HAP-1 (cell line): ENCODE results near the gene CCDC60.

Experiments
- DNase-seq, 2 experiments: peaks; one replicate each; pipeline ENCODE4 v3.0.0-alpha.2; 2016 to 2020; ENCODE audit warnings: low spot score in 2 of 2
- H3K27me3 ChIP-seq: fragments of 250-450 bp; sonication (Bioruptor Pico); 2 replicates; pipeline ENCODE4 v1.5.1; 2020; ENCODE audit warnings: low read depth, mild to moderate bottlenecking, moderate library complexity
- H3K36me3 ChIP-seq: fragments of 250-450 bp; sonication (Bioruptor Pico); replicated peaks from 2 replicates; pipeline ENCODE4 v1.5.1; 2020; ENCODE audit warnings: mild to moderate bottlenecking
- H3K4me1 ChIP-seq: fragments of 250-450 bp; sonication (Bioruptor Pico); 2 replicates; pipeline ENCODE4 v1.5.1; 2020; ENCODE audit warnings: mild to moderate bottlenecking
- H3K4me3 ChIP-seq: fragments of 250-450 bp; sonication (Bioruptor Pico); 2 replicates; pipeline ENCODE4 v1.5.1; 2020; ENCODE audit warnings: mild to moderate bottlenecking, moderate library complexity
- H3K9me3 ChIP-seq: fragments of 250-450 bp; sonication (Bioruptor Pico); 2 replicates; pipeline ENCODE4 v1.5.1; 2020; ENCODE audit warnings: mild to moderate bottlenecking, moderate library complexity
- in situ Hi-C: fragments of 300-500 bp; cut with MboI; formaldehyde crosslinking; loops from 3 replicates; pipeline ENCODE4 v1.14.3; 2020; ENCODE audit warnings: low sequenced_read_pairs, inconsistent platforms, mixed read lengths

The CCDC60 gene

GRCh38 chr12:119383206-119383605 lies 48.7 kb downstream of the CCDC60 start:
- Histone ChIP-seq H3K9me3 (no peaks in the 10 kb centered on the region), H3K36me3 (no peaks in the 10 kb centered on the region), H3K4me3 (no peak overlapping the region), H3K4me1 (no peaks in the 10 kb centered on the region), H3K27me3 (no peaks in the 10 kb centered on the region)
- DNase-seq: no peak
- in situ Hi-C loops: no loop called here

- Histone ChIP-seq H3K4me3 (no peak overlapping the region), H3K9me3 (no peaks in the 10 kb centered on the region), H3K4me1 (no peaks in the 10 kb centered on the region), H3K36me3 (no peaks in the 10 kb centered on the region), H3K27me3 (no peaks in the 10 kb centered on the region)
- in situ Hi-C loops: no loop called here
- DNase-seq: no peak
Observed at GRCh38 chr12:119384340-119384739, 49.8 kb downstream of the CCDC60 start.

DNA sequence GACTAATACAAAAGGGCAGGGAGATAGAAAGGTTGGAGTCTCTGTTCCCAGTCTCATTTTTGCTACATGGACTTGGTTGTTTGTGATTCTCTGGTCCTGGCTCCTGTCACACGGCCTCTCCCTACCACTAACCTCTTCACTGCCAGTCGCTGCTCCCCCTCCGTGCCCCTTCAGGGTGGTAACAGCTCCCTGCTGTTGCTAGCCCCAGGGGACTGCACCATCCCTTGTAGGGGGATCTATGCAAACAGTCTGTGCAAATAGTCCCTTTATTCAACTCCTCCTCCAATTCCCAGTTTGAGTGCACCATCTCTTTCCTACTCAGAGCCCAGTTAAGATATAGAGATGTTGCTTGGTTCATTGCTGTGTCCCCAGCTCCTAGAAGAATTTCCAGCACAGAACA lies 51.1 kb downstream of the CCDC60 start:
- no peaks in the 10 kb centered on the region for H3K4me1 ChIP-seq
- no peaks in the 10 kb centered on the region for H3K36me3 ChIP-seq
- no peak overlapping the region for H3K4me3 ChIP-seq
- no peak for DNase-seq
- no peaks in the 10 kb centered on the region for H3K27me3 ChIP-seq
- in situ Hi-C loops: no loop called here
- no peaks in the 10 kb centered on the region for H3K9me3 ChIP-seq

- in situ Hi-C loops: no loop called here
- H3K9me3 ChIP-seq: no peaks in the 10 kb centered on the region
Observed at GRCh38 chr12:119389687-119390086, 55.2 kb downstream of the CCDC60 start.

GRCh38 chr12:119391673-119392072 lies 57.1 kb downstream of the CCDC60 start:
- Histone ChIP-seq H3K36me3 (no peaks in the 10 kb centered on the region), H3K4me3 (no peak overlapping the region), H3K9me3 (no peaks in the 10 kb centered on the region), H3K4me1 (no peaks in the 10 kb centered on the region), H3K27me3 (no peaks in the 10 kb centered on the region)
- in situ Hi-C loops: no loop called here
- no peak for DNase-seq

More at GRCh38 chr12:119389687-119390086, 55.2 kb downstream of the CCDC60 start:
- Histone ChIP-seq H3K4me1 (no peaks in the 10 kb centered on the region), H3K27me3 (no peaks in the 10 kb centered on the region), H3K4me3 (no peak overlapping the region), H3K36me3 (no peaks in the 10 kb centered on the region)
- DNase-seq: no peak

DNA sequence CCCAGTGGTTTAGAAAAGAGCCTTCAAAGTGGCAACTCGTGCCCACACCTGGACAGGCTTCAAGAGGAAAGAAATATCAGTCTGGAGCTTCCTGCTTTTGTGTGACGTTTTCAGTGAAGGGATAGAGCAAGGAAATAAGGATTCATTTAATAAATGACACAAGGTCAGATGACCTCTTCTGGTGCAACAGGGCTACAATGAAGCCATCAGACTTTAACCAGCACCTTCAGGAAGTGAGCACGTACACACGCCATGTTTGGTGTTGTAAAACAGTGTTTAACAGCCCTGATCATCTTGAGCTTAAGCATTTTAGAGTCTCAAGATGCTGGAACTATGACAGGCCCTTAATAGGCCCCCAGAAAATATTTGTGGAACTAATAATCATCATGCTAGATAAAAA lies 59.1 kb downstream of the CCDC60 start:
- H3K36me3 ChIP-seq: no peaks in the 10 kb centered on the region
- no peaks in the 10 kb centered on the region for H3K4me1 ChIP-seq
- H3K27me3 ChIP-seq: no peaks in the 10 kb centered on the region
- H3K9me3 ChIP-seq: no peaks in the 10 kb centered on the region; the same call in 1 of the 2 replicates
- no peak for DNase-seq
- in situ Hi-C loops: no loop called here
- no peak overlapping the region for H3K4me3 ChIP-seq

DNA sequence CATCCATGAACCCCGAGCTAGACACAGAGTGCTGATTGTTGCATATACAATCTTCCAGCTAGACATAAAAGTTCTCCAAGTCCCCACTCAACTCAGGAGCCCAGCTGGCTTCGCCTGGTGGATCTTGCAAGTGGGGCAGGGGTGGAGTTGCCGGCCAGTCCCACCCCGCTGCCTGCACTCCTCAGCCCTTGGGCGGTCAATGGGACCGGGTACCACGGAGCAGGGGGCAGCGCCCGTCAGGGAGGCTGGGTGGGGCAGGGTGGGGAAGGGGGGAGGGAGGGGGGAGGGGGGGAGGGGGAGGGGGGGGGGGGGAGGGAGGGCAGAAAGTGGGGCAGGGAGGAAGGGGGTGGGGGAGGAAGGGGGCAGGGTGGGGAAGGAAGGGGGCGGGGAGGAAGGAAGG lies 63.0 kb downstream of the CCDC60 start:
- H3K4me3 ChIP-seq: no peak overlapping the region
- DNase-seq: no peak
- H3K36me3 ChIP-seq: no peaks in the 10 kb centered on the region
- in situ Hi-C loops: no loop called here
- no peaks in the 10 kb centered on the region for H3K27me3 ChIP-seq
- no peaks in the 10 kb centered on the region for H3K4me1 ChIP-seq
- no peaks in the 10 kb centered on the region; the same call in 1 of the 2 replicates for H3K9me3 ChIP-seq

DNA sequence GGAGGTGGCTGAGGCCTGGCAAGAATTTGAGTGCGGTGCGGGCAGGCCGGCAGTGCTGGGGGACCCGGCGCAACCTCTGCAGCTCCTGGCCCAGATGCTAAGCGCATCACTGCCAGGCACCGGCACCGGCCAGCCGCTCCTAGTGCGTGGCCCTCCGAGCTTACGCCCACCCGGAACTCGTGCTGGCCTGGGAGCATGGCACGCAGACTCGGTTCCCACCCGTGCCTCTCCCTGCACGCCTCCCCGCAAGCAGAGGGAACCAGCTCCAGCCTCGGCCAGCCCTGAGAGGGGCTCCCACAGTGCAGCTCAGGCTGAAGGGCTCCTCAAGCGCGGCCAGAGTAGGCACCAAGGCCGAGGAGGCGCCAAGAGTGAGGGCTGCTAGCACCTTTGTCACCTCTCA lies 63.7 kb downstream of the CCDC60 start:
- Histone ChIP-seq H3K36me3 (no peaks in the 10 kb centered on the region), H3K9me3 (no peaks in the 10 kb centered on the region; the same call in 1 of the 2 replicates), H3K4me1 (no peaks in the 10 kb centered on the region), H3K27me3 (no peaks in the 10 kb centered on the region), H3K4me3 (no peak overlapping the region)
- in situ Hi-C loops: no loop called here
- no peak for DNase-seq

- no peaks in the 10 kb centered on the region for H3K27me3 ChIP-seq
- no peak for DNase-seq
- no peaks in the 10 kb centered on the region for H3K4me1 ChIP-seq
- in situ Hi-C loops: no loop called here
- H3K36me3 ChIP-seq: no peaks in the 10 kb centered on the region
- H3K9me3 ChIP-seq: no peaks in the 10 kb centered on the region; the same call in 1 of the 2 replicates
- no peak overlapping the region for H3K4me3 ChIP-seq
Observed at GRCh38 chr12:119399301-119399700, 64.8 kb downstream of the CCDC60 start.

DNA sequence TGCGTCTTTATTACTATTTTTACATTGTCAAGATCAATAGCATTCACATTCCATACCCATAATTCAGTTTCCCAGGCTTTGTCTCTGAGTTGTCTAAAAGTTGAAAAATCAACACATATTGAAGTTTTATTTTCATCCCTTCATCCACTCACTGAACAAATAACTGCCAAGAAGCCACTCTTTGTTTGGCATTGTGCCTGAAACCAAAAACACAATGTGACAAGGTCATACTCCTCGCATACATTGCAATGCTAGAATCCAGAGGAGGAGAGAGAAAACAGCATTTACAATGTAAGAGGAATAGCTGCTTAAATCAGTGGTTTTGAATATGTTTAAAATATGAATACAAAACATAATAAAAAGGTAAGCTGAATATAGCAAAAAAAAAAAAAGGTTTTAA lies 71.8 kb downstream of the CCDC60 start:
- H3K27me3 ChIP-seq: no peaks in the 10 kb centered on the region
- no peak for DNase-seq
- no peaks in the 10 kb centered on the region for H3K4me1 ChIP-seq
- in situ Hi-C loops: loop anchor here (25.0 kb wide), 1 partner anchor 994 kb away; no protein-coding TSS in a partner anchor
- no peaks in the 10 kb centered on the region for H3K36me3 ChIP-seq
- no peak overlapping the region for H3K4me3 ChIP-seq
- no peaks in the 10 kb centered on the region for H3K9me3 ChIP-seq

GRCh38 chr12:119406811-119407210 lies 72.3 kb downstream of the CCDC60 start:
- Histone ChIP-seq H3K4me3 (no peak overlapping the region), H3K9me3 (no peaks in the 10 kb centered on the region), H3K27me3 (no peaks in the 10 kb centered on the region), H3K4me1 (no peaks in the 10 kb centered on the region), H3K36me3 (no peaks in the 10 kb centered on the region)
- DNase-seq: no peak
- in situ Hi-C loops: loop anchor here (25.0 kb wide), 1 partner anchor 995 kb away; no protein-coding TSS in a partner anchor

DNA sequence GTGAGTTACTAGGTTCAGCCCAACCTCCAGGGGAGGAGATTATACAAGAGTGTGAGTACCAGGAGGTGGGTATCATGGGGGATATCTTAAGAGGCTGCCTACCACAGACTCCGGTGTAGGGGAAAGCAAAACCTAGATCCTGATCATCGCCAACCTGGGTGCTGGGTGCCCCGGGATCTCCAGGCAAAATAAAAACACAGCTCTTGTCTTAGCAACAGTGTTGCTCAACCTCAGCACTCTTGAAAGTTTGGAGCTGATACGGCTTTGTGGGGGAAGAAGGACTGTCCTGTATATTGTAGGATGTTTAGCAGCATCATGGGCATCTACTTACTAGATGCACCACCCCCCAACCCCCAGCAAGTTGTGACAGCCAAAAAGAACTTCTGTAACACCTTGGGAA lies 74.5 kb downstream of the CCDC60 start:
- Histone ChIP-seq H3K9me3 (no peaks in the 10 kb centered on the region), H3K4me3 (no peak overlapping the region), H3K36me3 (no peaks in the 10 kb centered on the region), H3K4me1 (no peaks in the 10 kb centered on the region), H3K27me3 (no peaks in the 10 kb centered on the region)
- no peak for DNase-seq
- in situ Hi-C loops: loop anchor here (25.0 kb wide), 1 partner anchor 997 kb away; no protein-coding TSS in a partner anchor

DNA sequence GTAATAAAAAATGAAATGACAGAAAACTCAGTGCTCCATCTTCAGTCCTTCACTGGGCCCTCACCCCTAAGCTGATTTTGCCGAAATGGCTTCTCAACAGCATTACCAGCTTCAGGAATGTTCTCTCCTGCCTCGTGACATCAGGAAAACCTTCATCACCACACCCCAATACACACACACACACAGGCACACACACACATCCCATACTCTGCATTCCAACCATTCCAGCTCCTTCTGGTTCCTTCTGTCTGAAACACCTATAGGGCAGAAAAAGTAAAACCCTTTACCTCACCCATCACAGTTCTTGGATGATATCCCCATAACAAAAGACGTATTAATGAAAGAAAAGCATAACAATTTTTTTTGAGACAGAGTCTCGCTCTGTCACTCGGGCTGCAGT lies 75.9 kb downstream of the CCDC60 start:
- DNase-seq: no peak
- H3K9me3 ChIP-seq: no peaks in the 10 kb centered on the region
- H3K4me3 ChIP-seq: no peak overlapping the region
- in situ Hi-C loops: loop anchor here (25.0 kb wide), 1 partner anchor 998 kb away; no protein-coding TSS in a partner anchor
- H3K4me1 ChIP-seq: no peaks in the 10 kb centered on the region
- H3K27me3 ChIP-seq: no peaks in the 10 kb centered on the region
- H3K36me3 ChIP-seq: no peaks in the 10 kb centered on the region

- no peaks in the 10 kb centered on the region for H3K27me3 ChIP-seq
- no peaks in the 10 kb centered on the region for H3K4me1 ChIP-seq
- H3K4me3 ChIP-seq: no peak overlapping the region
- H3K36me3 ChIP-seq: no peaks in the 10 kb centered on the region
- no peak for DNase-seq
- H3K9me3 ChIP-seq: no peaks in the 10 kb centered on the region
- in situ Hi-C loops: loop anchor here (25.0 kb wide), 1 partner anchor 1000 kb away; no protein-coding TSS in a partner anchor
Observed at GRCh38 chr12:119412306-119412705, 77.8 kb downstream of the CCDC60 start.
